HL-60/S4 (cell line): ENCODE measurements around the gene CST9.
"Not testable (repeated sequence)": the region's sequence is repeated elsewhere in the genome, so short reads cannot be mapped to it uniquely, and the experiment has no call there.

Experiments
- in situ Hi-C: fragments of 300-500 bp; cut with MboI; formaldehyde crosslinking; loops from 2 replicates; pipeline ENCODE4 v1.14.3; 2022; ENCODE audit warnings: low sequenced_read_pairs

Gene CST9

DNA sequence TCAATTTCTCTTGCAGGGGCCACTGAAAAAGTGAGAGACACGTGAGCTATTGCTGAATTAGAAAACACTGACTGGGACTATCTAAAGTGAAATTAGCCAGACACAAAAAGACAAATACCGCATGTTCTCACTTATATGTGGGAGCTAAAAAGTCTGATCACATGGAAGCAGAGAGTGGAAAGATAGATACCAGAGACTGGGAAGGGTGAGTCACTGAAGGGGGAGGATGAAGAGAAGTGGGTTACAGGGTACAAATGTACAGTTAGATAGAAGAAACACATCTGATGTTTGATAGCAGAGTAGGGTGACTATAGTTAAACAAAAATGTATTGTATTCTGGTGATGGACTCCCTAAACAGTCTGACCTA is 18.6 kb upstream of the CST9 start:
- in situ Hi-C loops = no loop called here

DNA sequence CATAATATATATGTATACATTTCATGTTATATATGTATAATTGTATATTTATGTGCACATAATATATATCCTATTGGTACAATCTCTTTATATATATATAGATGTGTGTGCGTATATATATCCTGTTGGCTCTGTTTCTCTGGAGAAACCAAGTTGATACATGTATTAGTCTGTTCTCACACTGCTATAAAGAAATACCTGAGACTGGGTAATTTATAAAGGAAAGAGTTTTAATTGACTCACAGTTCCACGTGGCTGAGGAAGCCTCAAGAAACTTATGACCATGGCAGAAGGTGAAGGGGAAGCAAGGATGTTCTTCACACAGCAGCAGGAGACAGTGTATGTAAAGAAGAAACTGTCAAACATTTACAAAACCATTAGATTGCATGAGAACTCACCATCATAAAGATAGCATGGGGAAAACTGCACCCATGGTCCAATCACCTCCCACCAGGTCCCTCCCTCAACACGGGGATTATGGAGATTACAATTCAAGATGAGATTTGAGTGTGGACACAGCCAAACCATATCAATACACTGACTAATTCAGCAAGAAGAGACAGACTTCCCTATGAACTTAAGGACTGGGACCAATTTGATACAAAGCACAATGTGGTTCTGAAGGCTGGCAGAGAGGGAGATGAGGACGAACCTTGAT is 18.1 kb upstream of the CST9 start:
- in situ Hi-C loops = no loop called here

DNA sequence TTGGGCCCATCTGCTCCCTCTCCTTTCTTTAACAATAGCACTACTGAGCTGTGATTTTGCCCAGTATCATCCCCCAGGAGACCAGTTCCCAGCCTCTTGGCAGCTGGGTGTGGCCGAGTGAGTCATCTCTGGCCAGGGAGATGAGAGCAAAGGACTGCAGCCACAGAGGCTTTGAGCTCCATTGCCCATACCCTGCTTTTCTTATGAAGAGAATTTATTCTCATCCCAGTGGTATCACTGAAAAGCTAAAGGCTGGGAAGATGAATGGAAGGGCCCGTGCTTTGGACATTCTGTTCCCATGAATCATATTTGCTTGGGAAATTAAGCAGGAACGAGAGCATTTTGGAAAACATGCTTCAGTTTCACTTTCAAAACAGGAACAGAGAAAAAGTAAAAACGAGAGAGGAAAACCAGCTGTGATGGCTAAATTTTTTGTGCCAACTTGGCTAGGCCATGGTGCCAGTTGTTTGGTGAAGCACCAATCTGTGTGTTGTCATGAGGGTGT is 17.2 kb upstream of the CST9 start:
- in situ Hi-C loops = no loop called here

DNA sequence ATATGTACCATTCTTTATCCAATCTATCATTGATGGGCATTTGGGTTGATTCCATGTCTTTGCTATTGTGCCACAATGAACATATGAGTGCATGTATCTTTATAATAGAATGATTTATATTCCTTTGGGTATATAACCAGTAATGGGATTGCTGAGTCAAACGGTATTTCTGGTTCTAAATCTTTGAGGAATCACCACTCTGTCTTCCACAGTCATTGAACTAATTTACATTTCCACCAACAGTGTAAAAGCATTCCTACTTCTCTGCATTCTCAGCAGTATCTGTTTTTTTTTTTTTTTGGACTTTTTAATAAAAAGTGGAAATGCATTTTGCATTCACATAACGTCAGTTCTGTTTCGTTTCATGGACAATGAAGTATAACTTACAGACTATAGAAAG is 16.7 kb upstream of the CST9 start:
- in situ Hi-C loops = not testable (repeated sequence)

DNA sequence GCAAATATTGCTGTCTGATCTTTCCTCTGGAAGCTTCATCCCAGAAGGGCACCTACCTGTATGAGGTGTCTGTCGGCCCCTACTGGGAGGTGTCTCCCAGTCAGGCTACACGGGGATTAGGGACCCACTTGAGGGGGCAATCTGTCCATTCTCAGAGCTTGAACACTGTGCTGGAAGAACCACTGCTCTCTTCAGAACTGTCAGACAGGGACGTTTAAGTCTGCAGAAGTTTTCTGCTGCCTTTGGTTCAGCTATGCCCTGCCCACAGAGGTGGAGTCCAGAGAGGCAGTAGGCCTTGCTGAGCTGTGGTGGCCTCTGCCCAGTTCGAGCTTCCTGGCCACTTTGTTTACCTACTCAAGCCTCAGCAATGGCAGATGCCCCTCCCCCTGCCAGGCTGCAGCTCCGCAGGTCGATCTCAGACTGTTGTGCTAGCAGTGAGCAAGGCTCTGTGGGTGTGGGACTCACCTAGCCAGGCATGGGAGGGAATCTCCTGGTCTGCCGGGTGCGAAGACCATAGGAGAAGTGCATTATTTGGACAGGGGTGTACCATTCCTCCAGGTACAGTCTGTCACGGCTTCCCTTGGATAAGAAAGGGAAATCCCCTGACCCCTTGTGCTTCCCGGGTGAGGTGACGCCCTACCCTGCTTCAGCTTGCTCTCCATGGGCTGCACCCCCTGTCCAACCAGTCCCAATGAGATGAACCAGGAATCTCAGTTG is 15.1 kb upstream of the CST9 start:
- in situ Hi-C loops = not testable (repeated sequence)

DNA sequence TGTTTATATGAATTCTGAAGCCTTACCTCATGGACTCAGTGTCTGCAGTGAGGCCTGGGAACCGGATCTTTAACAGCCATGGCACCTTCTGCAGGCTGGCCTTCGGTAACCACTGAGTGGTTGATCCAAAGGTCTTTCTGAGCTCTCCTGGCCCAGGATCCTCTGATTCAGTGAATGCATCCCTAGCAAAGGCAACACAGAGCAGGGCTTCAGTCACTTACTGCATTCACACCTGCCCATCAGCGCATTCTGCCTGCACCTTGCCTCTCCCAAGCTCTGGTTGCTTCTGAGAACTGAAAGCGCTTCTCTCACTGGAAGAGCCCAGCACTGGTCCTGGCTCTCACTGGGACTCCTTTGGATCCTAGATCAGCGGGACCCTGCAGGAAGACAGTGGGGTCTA is 8.4 kb upstream of the CST9 start:
- in situ Hi-C loops = no loop called here

DNA sequence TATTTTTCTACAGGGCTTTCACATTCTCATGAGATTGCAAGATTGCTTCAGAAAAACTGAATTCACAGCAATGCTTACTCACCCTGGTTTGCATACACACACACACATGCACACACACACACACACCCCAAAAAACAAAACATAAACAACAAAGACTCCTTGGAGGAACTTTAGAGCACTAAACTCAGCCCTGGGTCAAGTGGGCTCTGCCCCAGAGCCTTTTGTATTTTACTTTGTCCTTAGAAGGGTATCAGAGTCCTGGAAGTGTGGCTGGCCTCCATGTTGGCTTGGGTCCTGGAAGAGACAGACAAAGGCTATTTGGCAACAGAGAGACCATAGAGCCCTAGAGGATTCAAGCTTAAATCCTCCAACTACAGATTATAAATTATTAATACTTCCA is 8.0 kb upstream of the CST9 start:
- in situ Hi-C loops = no loop called here

DNA sequence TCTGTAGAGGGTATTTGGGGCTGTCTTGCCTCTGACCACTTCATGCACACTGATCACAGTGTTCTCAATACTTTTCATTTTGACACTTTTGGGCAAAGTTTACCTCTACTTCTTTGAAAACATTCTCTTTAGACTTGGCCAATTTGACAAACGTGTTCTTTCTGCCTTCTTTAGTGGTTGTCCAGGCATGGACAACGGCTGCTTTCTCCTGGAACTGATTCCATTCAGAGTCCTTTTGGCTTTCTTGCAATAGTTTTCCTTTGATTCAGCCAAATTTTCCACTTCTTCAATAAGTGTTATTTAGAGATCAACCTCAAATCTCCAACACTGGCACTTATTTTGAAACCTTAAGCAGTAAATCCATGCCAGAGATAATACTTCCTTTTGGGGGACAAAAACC is 6.7 kb upstream of the CST9 start:
- in situ Hi-C loops = no loop called here

DNA sequence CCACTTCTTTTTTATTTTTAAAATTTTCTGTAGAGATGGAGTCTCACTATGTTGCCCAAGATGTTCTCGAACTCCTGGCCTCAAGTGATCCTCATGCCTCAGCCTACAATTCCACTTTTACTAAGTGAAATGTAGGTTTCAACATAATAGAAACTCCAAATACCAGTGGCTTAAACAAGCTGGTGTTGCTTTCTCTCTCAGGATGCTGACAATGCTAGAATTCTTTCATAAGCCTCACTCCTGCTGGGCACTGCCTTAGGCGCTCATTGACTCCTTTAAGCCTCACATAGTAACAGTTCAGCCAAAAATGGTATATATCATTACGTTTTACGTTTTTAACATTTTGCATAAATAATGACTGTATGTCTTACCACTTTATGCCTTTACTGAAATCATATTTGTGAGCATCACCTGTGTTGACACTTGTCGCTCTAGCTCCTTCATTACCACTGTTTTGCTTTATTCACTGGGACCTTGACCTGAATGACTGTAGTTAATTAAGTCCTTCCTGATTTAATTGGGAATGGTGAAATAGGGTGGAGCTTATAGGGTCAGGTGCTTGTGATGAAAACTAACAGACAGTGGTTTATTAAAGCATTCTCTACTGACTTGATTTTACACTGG is 3.9 kb upstream of the CST9 start:
- in situ Hi-C loops = no loop called here

DNA sequence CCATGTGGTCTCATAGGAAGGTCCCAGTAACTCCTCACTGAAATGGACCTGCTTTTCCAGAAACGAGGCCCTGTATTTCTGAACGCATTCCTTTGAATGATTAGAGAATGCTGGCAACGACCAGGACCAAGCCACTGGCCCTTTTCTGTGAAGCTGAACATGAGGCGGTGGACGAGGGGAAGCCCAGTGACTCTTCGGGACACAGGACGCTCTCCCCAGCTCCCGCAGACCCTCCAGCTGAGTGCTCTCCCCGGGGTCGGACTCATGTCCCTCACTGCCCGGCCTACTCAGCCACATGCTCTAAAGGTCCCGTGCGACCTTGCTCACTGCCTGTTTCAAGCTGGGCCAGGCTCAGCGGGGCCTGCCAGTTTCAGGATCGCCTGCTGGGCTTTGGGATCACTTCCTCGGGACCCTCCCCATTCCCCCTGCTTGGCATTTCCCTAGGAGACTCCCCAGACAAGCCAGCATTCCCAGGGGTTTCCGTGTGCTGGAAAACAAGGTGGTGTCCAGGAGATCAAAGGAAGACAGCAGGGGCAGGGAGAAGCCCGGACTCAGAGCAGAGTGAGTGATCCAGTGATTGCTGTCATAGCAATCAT is 2.6 kb upstream of the CST9 start:
- in situ Hi-C loops = no loop called here

DNA sequence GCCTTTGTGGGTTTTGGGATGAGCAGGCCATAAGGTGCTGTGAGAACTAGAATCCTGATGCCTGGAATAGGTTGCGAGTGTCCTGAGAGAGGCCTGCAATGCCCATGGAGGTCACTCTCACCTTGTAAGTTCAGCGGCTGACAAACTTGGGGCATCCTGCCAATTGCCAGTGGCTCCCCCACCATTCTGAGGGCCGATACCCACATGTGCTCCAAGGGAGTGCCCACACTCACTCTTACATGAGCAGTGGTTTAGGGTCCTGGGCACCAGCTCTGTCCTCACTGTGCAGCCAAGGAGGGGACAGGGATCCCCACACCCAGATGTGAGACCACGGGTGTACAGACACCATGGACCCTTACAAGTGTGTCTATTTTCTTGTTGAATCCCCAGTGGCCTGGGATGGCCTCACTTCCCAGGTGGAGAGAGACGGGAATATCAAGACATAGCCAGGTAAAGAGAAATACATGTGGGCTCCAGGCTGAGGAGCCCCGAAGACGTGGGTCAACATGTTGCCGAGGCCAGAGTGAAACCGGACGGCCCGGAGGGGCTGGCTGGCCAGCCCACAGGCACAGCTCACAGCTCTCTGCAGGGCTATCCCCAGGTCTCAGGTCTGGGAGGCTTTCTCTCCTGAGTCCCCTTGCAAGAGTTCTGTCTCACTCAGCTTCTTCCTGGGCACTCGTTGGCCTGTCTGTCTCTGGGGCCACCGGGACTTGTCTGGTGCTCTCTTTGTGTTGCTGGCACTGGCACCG is 2.0 kb upstream of the CST9 start:
- in situ Hi-C loops = no loop called here

DNA sequence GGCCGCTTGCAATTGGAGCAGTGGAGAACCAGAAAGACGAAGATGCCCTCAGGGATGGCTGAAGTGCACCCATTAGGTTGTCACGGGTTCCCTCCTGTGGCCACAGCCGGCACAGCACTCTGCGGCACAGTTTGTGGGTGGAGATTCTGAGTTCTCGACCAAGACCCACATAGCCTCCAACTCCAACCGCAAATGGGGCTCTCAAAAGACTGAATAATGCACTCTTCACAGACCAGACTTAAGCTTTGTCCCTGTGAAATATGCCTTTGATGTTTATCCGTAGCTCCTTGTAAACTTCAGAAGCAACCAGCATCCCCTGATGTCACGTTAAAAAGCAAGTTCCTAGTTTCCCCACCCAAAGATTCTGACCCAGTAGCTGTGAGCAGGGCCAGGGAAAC is 934 bp upstream of the CST9 start:
- in situ Hi-C loops = no loop called here

DNA sequence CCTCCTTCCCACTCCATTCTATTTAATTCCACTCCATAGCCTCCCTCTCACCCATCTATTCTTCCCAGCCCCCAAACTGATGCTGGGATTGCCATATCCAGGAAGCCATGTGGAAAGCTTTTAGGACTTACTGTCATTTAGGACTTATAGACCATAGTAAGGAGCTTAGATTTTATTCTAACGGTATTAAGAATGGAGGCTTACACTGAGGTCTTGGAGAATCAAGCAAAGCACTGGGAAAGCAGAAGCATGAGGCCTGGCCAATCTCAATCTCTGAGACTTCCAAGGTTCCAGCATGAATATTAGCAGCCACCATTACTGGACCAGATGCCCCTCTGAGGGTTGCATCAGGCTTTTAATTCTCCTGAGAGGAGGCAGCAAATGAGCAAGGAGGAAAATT is 1.4 kb downstream of the CST9 start:
- in situ Hi-C loops = no loop called here

DNA sequence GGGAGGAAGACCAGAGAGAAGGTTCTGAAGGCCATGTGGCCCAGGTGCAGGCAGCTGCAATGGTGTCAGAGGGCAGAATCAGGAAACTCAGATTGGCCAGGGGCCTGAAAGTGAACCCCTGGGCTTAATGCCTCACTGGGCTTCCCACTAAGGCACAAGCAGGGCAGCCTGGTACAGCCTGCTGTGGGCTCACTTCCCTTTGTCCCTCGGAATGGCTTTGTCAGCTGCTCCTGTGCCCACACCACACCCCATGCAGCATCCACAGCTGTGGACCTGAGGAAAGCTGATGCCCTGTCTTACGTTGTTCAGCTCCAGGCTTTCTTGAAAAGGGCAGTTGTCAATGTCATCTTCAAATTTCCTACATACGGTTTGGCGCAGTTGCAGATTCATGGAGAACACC is 2.4 kb downstream of the CST9 start:
- in situ Hi-C loops = no loop called here

DNA sequence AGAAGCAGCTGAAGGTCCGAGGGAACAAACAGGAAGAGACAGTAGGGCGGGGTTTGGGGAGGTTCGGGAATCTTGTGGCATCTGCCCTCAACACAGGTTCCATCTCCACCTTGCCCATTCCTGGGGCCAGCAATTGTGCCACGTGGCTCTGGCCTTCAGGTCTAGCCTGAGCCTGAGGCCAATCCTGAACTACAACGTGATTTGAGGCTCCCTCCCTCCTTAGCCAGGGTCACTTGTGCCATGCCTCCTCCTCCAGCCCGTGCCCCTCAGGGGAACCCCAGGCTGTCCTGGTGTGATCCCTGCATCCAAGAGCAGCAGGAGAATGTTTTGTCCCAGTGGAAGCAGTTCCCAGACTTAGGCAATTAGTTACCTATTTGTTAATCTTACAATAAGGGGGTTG is 3.0 kb downstream of the CST9 start:
- in situ Hi-C loops = no loop called here

DNA sequence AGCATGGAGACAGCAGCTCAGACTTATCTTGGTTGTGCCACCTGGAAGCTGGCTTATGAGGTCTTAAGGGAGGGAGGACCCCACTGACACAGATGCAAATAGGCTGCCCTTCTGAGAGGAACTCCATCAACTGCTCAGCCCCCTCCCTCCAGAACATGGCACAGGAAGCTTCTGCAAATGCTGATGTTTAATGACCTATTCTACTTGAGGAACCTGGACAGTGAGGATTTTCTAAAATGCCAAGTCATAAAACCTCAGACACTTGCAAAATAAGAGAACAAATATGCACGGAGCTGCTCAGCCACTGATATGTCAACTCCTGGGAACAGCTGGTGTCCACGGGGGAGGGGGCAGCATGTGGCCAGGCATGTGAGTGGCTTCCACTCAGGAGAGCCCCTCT is 3.5 kb downstream of the CST9 start:
- in situ Hi-C loops = no loop called here

DNA sequence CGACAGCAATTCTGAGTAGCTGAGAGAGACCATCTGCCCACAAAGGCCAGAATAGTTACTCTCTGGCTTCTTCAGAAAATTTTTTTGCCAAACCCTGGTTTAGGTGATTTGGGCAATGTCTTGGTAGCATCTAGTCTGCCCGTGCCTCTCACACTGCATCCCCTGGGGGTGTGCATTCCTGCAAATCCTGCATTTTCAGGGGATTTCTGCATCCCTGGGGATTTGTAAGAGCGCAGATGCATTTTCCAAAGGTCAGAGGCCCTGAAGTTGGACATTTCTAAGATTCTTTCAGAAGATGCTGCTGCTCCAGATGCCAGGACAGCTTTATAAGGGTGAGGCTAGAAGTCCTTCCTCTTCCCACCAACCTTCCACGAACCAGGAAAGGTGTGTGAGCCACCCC is 4.0 kb downstream of the CST9 start:
- in situ Hi-C loops = no loop called here

DNA sequence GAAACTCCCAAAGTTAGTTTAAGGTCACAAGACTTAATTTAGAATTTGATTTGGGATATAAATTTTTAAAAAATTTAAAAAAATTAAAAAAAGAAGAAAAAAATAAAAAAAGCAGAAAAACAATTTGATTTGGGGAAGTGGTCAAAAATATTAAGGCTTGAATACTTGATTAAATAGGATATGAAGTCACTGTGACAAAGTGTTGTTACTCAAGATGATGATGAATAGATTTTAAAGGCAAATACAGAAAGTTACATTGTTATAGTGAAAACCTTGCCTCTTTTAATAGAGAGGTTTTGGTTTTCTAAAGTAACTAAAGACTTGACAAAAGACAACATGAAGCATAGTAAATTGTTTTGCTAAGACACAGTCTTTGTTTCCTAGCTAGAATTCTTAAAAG is 7.2 kb downstream of the CST9 start:
- in situ Hi-C loops = no loop called here

DNA sequence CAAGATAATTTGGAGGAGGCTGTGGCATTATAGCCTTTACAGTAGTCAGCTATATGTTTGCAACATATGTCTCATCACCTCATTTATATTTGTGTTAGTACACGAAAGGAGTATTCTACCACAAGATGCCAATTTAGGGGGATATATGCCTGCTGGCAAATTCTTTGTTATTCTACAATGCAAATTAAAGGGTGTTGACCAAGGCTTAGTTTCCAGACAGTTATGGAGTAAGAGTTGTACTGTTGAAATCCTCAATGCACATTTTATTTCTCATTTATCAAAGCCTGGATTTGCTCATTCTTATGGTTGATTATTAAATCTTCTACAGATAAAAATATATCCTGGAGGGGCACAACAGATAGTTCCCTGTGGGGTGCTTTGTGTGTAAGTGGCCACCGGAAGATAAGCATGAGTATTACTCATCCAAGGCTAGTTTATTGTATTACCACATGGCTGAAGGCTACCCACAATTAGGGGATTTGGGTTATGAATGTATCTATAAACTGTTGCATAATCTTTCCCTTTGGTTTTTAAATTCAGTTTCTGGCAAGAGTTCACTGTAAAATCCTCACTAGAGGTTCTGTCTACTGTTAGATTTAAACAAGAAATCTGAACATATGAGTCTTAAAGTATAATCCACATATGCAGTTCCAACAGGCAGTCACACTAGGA is 9.0 kb downstream of the CST9 start:
- in situ Hi-C loops = no loop called here

DNA sequence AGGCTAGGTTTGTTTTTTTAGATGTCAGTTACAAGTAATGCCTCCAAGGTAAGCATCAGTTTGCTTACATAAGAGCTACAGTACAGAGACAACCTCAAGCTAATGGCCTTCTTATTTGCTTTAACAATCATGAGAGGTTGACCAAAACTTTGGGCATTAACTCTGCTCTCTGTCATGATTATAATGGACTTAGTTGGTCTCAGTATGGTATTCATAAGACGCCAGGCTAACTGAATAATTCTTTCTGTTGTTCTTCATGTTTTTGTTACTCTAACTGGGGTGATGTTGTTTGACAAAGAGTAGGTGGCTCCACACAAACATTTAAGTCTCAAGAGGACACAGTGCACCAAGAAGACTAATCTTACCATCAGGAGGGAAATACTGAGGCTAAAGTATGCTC is 9.8 kb downstream of the CST9 start:
- in situ Hi-C loops = no loop called here
